Stimulated activated CD4-positive, alpha-beta T cell treated with anti-CD3 and anti-CD28 coated beads, Interleukin-12 subunit alpha, Interleukin-12 subunit beta, amount 100 ng/mL, for 48 hours (primary cell): Measurements from ENCODE around the gene CERS2.

Experiments
- DNase-seq, 3 donors: peaks; one replicate each; pipeline ENCODE4 v3.0.0-alpha.2; 2020; ENCODE audit warnings: low read depth in 2 of 3, low spot score in 1 of 3

CERS2 gene

GRCh38 chr1:150997949-150998348 is 23.3 kb upstream of the CERS2 start:
- DNase-seq: no peak

GRCh38 chr1:150997126-150997872 is 22.7 kb upstream of the CERS2 start:
- DNase-seq: no peak

GRCh38 chr1:150995896-150996295 is 21.3 kb upstream of the CERS2 start:
- DNase-seq: no peak

- no peak for DNase-seq
Observed at GRCh38 chr1:150995460-150995859, 20.8 kb upstream of the CERS2 start.

GRCh38 chr1:150994248-150994647 is 19.6 kb upstream of the CERS2 start:
- no peak for DNase-seq

GRCh38 chr1:150992626-150993025 is 18.0 kb upstream of the CERS2 start:
- DNase-seq: no peak

- DNase-seq: no peak
Observed at GRCh38 chr1:150987924-150988323, 13.3 kb upstream of the CERS2 start.

GRCh38 chr1:150985179-150985825 is 10.7 kb upstream of the CERS2 start:
- DNase-seq: no peak

- DNase-seq: no peak
Observed at GRCh38 chr1:150981805-150982712, 7.4 kb upstream of the CERS2 start, which contains the start of gene ANXA9. Gene ANXA9, plus strand, starts transcription at chr1:150982292. Its CDS starts 814 bp downstream, at chr1:150983106.

GRCh38 chr1:150981177-150981804 is 6.7 kb upstream of the CERS2 start:
- no peak for DNase-seq

GRCh38 chr1:150979092-150980056 is 4.7 kb upstream of the CERS2 start:
- peak; percentile 79 to 95 (median 81) for DNase-seq

- peak; percentile 61 to 69 (median 66) for DNase-seq
Observed at GRCh38 chr1:150976879-150977694, 2.5 kb upstream of the CERS2 start.

GRCh38 chr1:150976401-150976821 is 1.8 kb upstream of the CERS2 start:
- DNase-seq: no peak

GRCh38 chr1:150973836-150974579 is 627 bp downstream of the CERS2 start:
- DNase-seq: peak in 1 of 3 donors; percentile 25

GRCh38 chr1:150973258-150973835 is 1.3 kb downstream of the CERS2 start:
- peak in 1 of 3 donors; percentile 17 for DNase-seq

GRCh38 chr1:150972417-150972940 is 2.2 kb downstream of the CERS2 start:
- DNase-seq: no peak

- DNase-seq: no peak
Observed at GRCh38 chr1:150971583-150972416, 2.8 kb downstream of the CERS2 start.
